Vagina (tissue), 2 donors: Measurements from ENCODE around the gene PRKCG. TPM values are rescaled to one million over a fixed set of nuclear protein-coding genes. Genes with fewer than 3 reads are reported as not detected.
A peak's percentile ranks its signal among the peaks of the same experiment; 100 is the strongest.

Experiments
- DNase-seq, 2 donors: peaks; one replicate each; pipeline ENCODE4 v3.0.0-alpha.2; 2017; ENCODE audit errors: extremely low spot score in 2 of 2
- H3K27ac ChIP-seq: fragments of 200-600 bp; sonication (generic); one replicate; pipeline ENCODE4 v1.5.1; 2019
- H3K27me3 ChIP-seq: fragments of 200-600 bp; sonication (generic); one replicate; pipeline ENCODE4 v1.5.1; 2019
- H3K36me3 ChIP-seq, 2 donors: fragments of 200-600 bp; sonication (generic); one replicate each; pipeline ENCODE4 v1.5.1; 2017 to 2019
- H3K4me1 ChIP-seq: fragments of 200-600 bp; sonication (generic); one replicate; pipeline ENCODE4 v1.5.1; 2019
- H3K4me3 ChIP-seq, 2 donors: fragments of 200-600 bp; sonication (generic); 1 replicate in 1 of 2; 2 replicates in 1 of 2; pipeline ENCODE4 v1.5.1; 2016 to 2019
- H3K9me3 ChIP-seq: fragments of 200-600 bp; sonication (generic); one replicate; pipeline ENCODE4 v1.5.1; 2019
- CTCF ChIP-seq, 3 experiments: fragments of 450-650 bp in 2 of 3; fragments of 200-600 bp in 1 of 3; sonication (generic) in 1 of 3; IDR thresholded peaks; one replicate each; pipeline ENCODE4 v1.5.1; 2017 to 2019; ENCODE audit warnings: antibody characterized with exemption in 3 of 3, mild to moderate bottlenecking in 2 of 3, moderate library complexity in 2 of 3
- POLR2A ChIP-seq, 2 donors: fragments of 450-650 bp; IDR thresholded peaks; one replicate each; pipeline ENCODE4 v1.6.1; 2017; ENCODE audit warnings: antibody characterized with exemption in 2 of 2, mild to moderate bottlenecking in 2 of 2, moderate library complexity in 2 of 2
- POLR2AphosphoS5 ChIP-seq, 2 donors: sonication (generic); formaldehyde crosslinking; IDR thresholded peaks; one replicate each; pipeline ENCODE4 v1.9.0; 2017; ENCODE audit warnings: antibody characterized with exemption in 2 of 2, mild to moderate bottlenecking in 2 of 2, low read depth in 1 of 2; ENCODE audit not compliant: insufficient read depth in 1 of 2
- intact Hi-C: fragments of 100-400 bp; cut with DNase I; formaldehyde crosslinking; loops from one replicate; pipeline ENCODE4 v1.15.1; 2023
- total RNA-seq: library from RNA; depleted of rRNA; stranded (reverse); fragments of >200 nt; gene quantifications from one replicate; pipeline ENCODE4 v1.2.3, GENCODE V29; 2016

Gene PRKCG
- total RNA-seq, 1 donor from 2014 or later, result not detected

DNA sequence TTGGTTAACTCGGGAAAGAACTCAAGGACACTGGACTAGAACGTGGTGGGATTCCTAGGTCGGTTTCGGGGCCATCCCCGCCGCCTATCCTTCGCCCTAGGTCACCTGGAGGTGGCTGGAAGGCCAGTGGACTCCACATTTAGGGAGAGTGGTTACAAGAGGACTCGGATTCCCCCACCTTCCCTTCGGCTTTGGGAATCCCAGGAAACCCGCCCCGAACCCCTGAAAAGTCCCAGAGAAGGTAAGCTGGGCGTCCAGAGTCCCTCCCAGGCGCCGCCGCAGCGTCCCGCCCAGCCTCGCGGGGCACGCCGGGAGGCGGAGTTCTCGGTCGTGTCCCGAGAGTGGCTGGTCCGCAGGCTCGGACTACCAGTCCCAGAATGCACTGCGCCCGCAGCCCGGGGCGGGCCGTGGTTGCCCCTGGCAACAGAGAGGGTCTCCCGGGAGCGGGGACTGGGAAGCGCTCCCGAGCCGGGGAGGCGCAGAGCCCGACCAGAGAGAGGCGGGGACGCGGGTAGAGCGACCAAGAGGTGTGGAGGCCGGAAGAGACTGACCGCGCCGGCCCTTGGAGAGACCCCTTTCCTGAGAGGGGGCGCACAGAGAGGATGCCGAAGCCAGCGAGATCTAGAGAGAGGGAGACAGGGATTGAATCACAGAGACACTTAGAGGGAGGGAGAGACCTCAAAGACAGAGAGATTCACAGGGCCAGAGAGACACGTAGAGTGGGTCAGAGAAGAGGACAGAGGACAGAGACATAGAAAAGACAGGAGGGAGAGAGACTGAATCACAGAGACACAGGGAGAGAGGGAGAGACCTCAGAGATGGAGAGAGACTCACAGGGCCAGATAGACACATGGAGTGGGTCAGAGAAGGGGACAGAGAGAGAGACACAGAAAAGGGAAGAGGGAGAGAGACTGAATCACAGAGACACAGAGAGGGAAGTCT, 2.6 kb upstream of the PRKCG start:
- intact Hi-C loops, result no loop called here
- Histone ChIP-seq H3K36me3 (peaks cover 0 to 8% of the 10 kb centered on the region in 2 donors), H3K27me3 (peaks cover 10% of the 10 kb centered on the region), H3K27ac (no peak overlapping the region), H3K9me3 (no peaks in the 10 kb centered on the region), H3K4me3 (peak overlapping the region; percentile 54 to 56), H3K4me1 (peaks cover 27% of the 10 kb centered on the region)
- TF ChIP-seq POLR2AphosphoS5 (IDR thresholded peaks at IDR 0.05; ENCODE audit: insufficient read depth in 1 of 2, low read depth in 1 of 2), result peak; percentile 67 to 70
- TF ChIP-seq CTCF (IDR thresholded peaks at IDR 0.05), result no peak
- peak in 1 of 2 donors; percentile 92 for DNase-seq

GRCh38 chr19:53880711-53881481, 1.1 kb upstream of the PRKCG start:
- intact Hi-C loops, result no loop called here
- no peak for DNase-seq
- H3K4me1 ChIP-seq, result peaks cover 27% of the 10 kb centered on the region
- H3K27ac ChIP-seq, result no peak overlapping the region
- H3K27me3 ChIP-seq, result peaks cover 10% of the 10 kb centered on the region
- no peaks in the 10 kb centered on the region for H3K9me3 ChIP-seq
- TF ChIP-seq POLR2AphosphoS5 (IDR thresholded peaks at IDR 0.05; ENCODE audit: insufficient read depth in 1 of 2, low read depth in 1 of 2) (no peak), POLR2A (IDR thresholded peaks at IDR 0.05) (no peak), CTCF (IDR thresholded peaks at IDR 0.05) (no peak)
- no peaks in the 10 kb centered on the region for H3K36me3 ChIP-seq
- H3K4me3 ChIP-seq, result no peak overlapping the region

DNA sequence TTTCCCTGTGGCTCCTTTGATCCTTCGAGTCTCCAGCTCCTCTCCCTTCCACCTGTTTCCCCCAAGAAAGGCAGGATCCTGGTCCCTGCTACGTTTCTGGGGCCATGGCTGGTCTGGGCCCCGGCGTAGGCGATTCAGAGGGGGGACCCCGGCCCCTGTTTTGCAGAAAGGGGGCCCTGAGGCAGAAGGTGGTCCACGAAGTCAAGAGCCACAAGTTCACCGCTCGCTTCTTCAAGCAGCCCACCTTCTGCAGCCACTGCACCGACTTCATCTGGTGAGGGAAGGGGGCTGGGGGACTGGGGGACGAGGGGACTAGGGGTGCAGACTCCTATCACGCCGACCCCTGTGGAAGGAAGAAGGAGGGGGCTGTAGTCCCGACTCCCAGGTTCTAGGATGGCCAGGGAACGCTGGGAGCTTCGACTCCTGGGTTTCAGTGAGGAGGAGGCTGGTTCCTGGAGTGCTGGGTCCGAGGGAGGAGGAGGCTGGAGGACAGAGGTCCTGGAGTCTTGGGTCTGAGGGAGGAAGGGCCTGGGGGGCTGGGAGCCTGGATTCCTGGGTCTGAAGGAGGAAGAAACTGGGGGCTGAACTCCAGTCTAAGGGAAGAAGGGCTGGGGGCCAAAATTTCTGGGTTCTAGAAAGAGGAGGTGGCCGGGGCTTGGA, 524 bp downstream of the PRKCG start:
- TF ChIP-seq POLR2A (IDR thresholded peaks at IDR 0.05) (no peak), CTCF (IDR thresholded peaks at IDR 0.05) (no peak), POLR2AphosphoS5 (IDR thresholded peaks at IDR 0.05; ENCODE audit: insufficient read depth in 1 of 2, low read depth in 1 of 2) (no peak)
- Histone ChIP-seq H3K36me3 (no peaks in the 10 kb centered on the region), H3K27ac (no peak overlapping the region), H3K9me3 (no peaks in the 10 kb centered on the region), H3K4me3 (peak overlapping the region in 1 of 2 donors; percentile 42), H3K4me1 (peaks cover 27% of the 10 kb centered on the region), H3K27me3 (peaks cover 10% of the 10 kb centered on the region)
- intact Hi-C loops, result no loop called here
- DNase-seq, result no peak

DNA sequence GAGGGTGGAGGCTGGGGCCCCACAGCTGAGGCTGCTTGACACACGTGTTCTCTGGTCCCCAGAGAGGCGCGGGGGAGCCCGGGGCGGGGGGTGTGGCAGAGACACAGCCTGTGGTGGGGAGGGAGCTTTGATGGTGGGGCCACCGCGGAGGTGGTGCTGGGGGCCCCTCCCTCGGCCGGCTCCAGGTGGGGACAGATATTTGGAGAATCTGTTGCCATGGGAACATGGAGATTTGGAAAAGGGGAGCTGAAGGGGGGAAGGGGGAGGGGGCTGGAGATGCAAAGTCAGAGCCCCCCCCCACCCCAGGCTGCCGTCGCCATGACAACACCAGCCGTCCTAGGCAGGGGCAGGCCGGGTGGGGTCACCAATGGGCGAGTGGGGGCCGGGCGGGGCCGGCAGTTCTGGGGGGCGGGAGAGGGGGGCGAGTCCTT, 1.2 kb downstream of the PRKCG start:
- peaks cover 10% of the 10 kb centered on the region for H3K27me3 ChIP-seq
- intact Hi-C loops, result no loop called here
- TF ChIP-seq CTCF (IDR thresholded peaks at IDR 0.05) (no peak), POLR2A (IDR thresholded peaks at IDR 0.05) (no peak), POLR2AphosphoS5 (IDR thresholded peaks at IDR 0.05; ENCODE audit: insufficient read depth in 1 of 2, low read depth in 1 of 2) (no peak)

More for the DNA sequence above, 1.2 kb downstream of the PRKCG start:
- H3K36me3 ChIP-seq, result no peaks in the 10 kb centered on the region
- H3K9me3 ChIP-seq, result no peaks in the 10 kb centered on the region
- no peak overlapping the region for H3K4me3 ChIP-seq
- peaks cover 27% of the 10 kb centered on the region for H3K4me1 ChIP-seq
- DNase-seq, result no peak
- H3K27ac ChIP-seq, result no peak overlapping the region
